HEK293 (cell line): ENCODE measurements around the gene NPR2.

ENCODE experiments used
- CTCF ChIA-PET: fragments of 350-600 bp; formaldehyde crosslinking; extraction: SDS; loops from one replicate; lab custom pipeline; 2021; ENCODE audit warnings: antibody characterized with exemption; lab: Yijun Ruan, JAX
- POLR2A ChIA-PET: fragments of 300-600 bp; formaldehyde crosslinking; extraction: SDS; loops from one replicate; lab custom pipeline; 2020; ENCODE audit warnings: antibody characterized with exemption, inconsistent platforms; lab: Yijun Ruan, JAX
- H3K27ac ChIP-seq: fragments of 200-500 bp; sonication (Bioruptor generic); 2 replicates; pipeline ENCODE4 v1.5.1; 2014; ENCODE audit warnings: low read depth, low read length, control low read depth, inconsistent platforms; ENCODE audit errors: extremely low read depth
- H3K36me3 ChIP-seq, 2 experiments: fragments of 200-500 bp in 1 of 2; sonication (Bioruptor generic) in 1 of 2; 1 replicate in 1 of 2; 2 replicates in 1 of 2; pipeline ENCODE4 v1.5.1; 2014 to 2017; ENCODE audit warnings: inconsistent platforms in 2 of 2, low read length in 2 of 2; ENCODE audit not compliant: control insufficient read depth in 2 of 2, insufficient read depth in 1 of 2
- H3K4me1 ChIP-seq: fragments of 200-500 bp; sonication (Bioruptor generic); 2 replicates; pipeline ENCODE4 v1.5.1; 2014; ENCODE audit warnings: mild to moderate bottlenecking, low read length, inconsistent platforms; ENCODE audit not compliant: control insufficient read depth, insufficient read depth
- H3K4me3 ChIP-seq: 2 replicates; pipeline ENCODE4 v1.5.1; 2011; ENCODE audit warnings: low read depth, mild to moderate bottlenecking, control low read depth, low read length, moderate library complexity
- H3K9me3 ChIP-seq: fragments of 200-500 bp; sonication (Bioruptor generic); 2 replicates; pipeline ENCODE4 v1.5.1; 2014; ENCODE audit warnings: low read depth, low read length, inconsistent platforms; ENCODE audit not compliant: control insufficient read depth, insufficient read depth
- GLI4 ChIP-seq: fragments of 450-650 bp; formaldehyde crosslinking; IDR thresholded peaks from 2 replicates; pipeline ENCODE4 v1.5.1; 2016; ENCODE audit warnings: missing biosample characterization, missing genetic modification characterization
- HOXC10 ChIP-seq: sonication (generic); formaldehyde crosslinking; IDR thresholded peaks from 2 replicates; pipeline ENCODE4 v1.8.1; 2023; ENCODE audit warnings: mild to moderate bottlenecking, missing genetic modification reagents
- MEIS1 ChIP-seq: sonication (generic); formaldehyde crosslinking; IDR thresholded peaks from 2 replicates; pipeline ENCODE4 v1.8.1; 2022; ENCODE audit warnings: missing genetic modification reagents, mild to moderate bottlenecking, borderline replicate concordance
- ZBTB17 ChIP-seq: fragments of 450-650 bp; formaldehyde crosslinking; IDR thresholded peaks from 2 replicates; pipeline ENCODE4 v1.5.1; 2016; ENCODE audit warnings: missing biosample characterization, missing genetic modification characterization
- ZEB2 ChIP-seq: fragments of 450-650 bp; formaldehyde crosslinking; IDR thresholded peaks from 2 replicates; pipeline ENCODE4 v1.5.1; 2016; ENCODE audit warnings: missing biosample characterization, missing genetic modification characterization
- ZFHX2 ChIP-seq: fragments of 450-650 bp; formaldehyde crosslinking; conservative IDR thresholded peaks from 2 replicates; pipeline ENCODE4 v1.5.1; 2016; ENCODE audit warnings: missing biosample characterization, missing genetic modification characterization
- ZNF112 ChIP-seq: fragments of 450-650 bp; formaldehyde crosslinking; IDR thresholded peaks from 2 replicates; pipeline ENCODE4 v1.5.0; 2017; ENCODE audit warnings: missing biosample characterization, missing genetic modification characterization
- ZNF184 ChIP-seq: fragments of 450-650 bp; IDR thresholded peaks from 2 replicates; pipeline ENCODE4 v1.5.1; 2018; ENCODE audit warnings: missing biosample characterization, mild to moderate bottlenecking, missing genetic modification characterization
- ZNF223 ChIP-seq: fragments of 450-650 bp; formaldehyde crosslinking; IDR thresholded peaks from 2 replicates; pipeline ENCODE4 v1.5.1; 2016; ENCODE audit warnings: missing biosample characterization, missing genetic modification characterization
- ZNF341 ChIP-seq: fragments of 450-650 bp; formaldehyde crosslinking; IDR thresholded peaks from 2 replicates; pipeline ENCODE4; 2016; ENCODE audit warnings: low read depth, missing biosample characterization, missing genetic modification characterization
- ZNF350 ChIP-seq: fragments of 450-650 bp; formaldehyde crosslinking; IDR thresholded peaks from 2 replicates; pipeline ENCODE4 v1.5.0; 2017; ENCODE audit warnings: missing biosample characterization, mild to moderate bottlenecking, missing genetic modification characterization
- ZNF394 ChIP-seq: fragments of 450-650 bp; formaldehyde crosslinking; IDR thresholded peaks from 2 replicates; pipeline ENCODE4 v1.5.1; 2016; ENCODE audit warnings: missing biosample characterization, missing genetic modification characterization, mild to moderate bottlenecking, moderate library complexity, borderline replicate concordance
- ZNF510 ChIP-seq: fragments of 450-650 bp; formaldehyde crosslinking; IDR thresholded peaks from 2 replicates; pipeline ENCODE4 v1.5.1; 2018; ENCODE audit warnings: mild to moderate bottlenecking, missing genetic modification characterization, missing biosample characterization; ENCODE audit not compliant: insufficient replicate concordance
- ZNF561 ChIP-seq: fragments of 450-650 bp; IDR thresholded peaks from 2 replicates; pipeline ENCODE4 v1.5.1; 2018; ENCODE audit warnings: missing biosample characterization, missing genetic modification characterization, borderline replicate concordance
- ZNF600 ChIP-seq: fragments of 450-650 bp; formaldehyde crosslinking; IDR thresholded peaks from 2 replicates; pipeline ENCODE4 v1.5.1; 2016; ENCODE audit warnings: missing biosample characterization, missing genetic modification characterization
- ZNF626 ChIP-seq: fragments of 450-650 bp; sonication (Bioruptor Pico); formaldehyde crosslinking; IDR thresholded peaks from 2 replicates; pipeline ENCODE4 v1.5.1; 2018; ENCODE audit warnings: missing biosample characterization, missing genetic modification characterization, inconsistent platforms
- ZNF785 ChIP-seq: fragments of 450-650 bp; formaldehyde crosslinking; IDR thresholded peaks from 2 replicates; pipeline ENCODE4 v1.5.1; 2016; ENCODE audit warnings: missing biosample characterization, missing genetic modification characterization
- ZSCAN23 ChIP-seq: fragments of 450-650 bp; formaldehyde crosslinking; IDR thresholded peaks from 2 replicates; pipeline ENCODE4 v1.5.1; 2016; ENCODE audit warnings: missing biosample characterization, missing genetic modification characterization
- TF ChIP-seq, protein P1 (sequence below): fragments of 450-650 bp; formaldehyde crosslinking; IDR thresholded peaks from 2 replicates; pipeline ENCODE4 v1.5.1; 2017; ENCODE audit warnings: missing biosample characterization, missing genetic modification characterization
- TF ChIP-seq, protein P2 (sequence below): fragments of 450-650 bp; formaldehyde crosslinking; conservative IDR thresholded peaks from 2 replicates; pipeline ENCODE4 v1.5.1; 2016; ENCODE audit warnings: low read depth, missing biosample characterization, missing genetic modification characterization
- TF ChIP-seq, protein P3 (sequence below): fragments of 450-650 bp; formaldehyde crosslinking; IDR thresholded peaks from 2 replicates; pipeline ENCODE4 v1.5.1; 2016; ENCODE audit warnings: missing biosample characterization, missing genetic modification characterization
- TF ChIP-seq, protein P4 (sequence below): fragments of 450-650 bp; formaldehyde crosslinking; IDR thresholded peaks from 2 replicates; pipeline ENCODE4 v1.5.1; 2017; ENCODE audit warnings: missing biosample characterization, missing genetic modification characterization
- TF ChIP-seq, protein P5 (sequence below): fragments of 450-650 bp; formaldehyde crosslinking; IDR thresholded peaks from 2 replicates; pipeline ENCODE4 v1.5.1; 2016; ENCODE audit warnings: missing biosample characterization, missing genetic modification characterization

The NPR2 gene

DNA sequence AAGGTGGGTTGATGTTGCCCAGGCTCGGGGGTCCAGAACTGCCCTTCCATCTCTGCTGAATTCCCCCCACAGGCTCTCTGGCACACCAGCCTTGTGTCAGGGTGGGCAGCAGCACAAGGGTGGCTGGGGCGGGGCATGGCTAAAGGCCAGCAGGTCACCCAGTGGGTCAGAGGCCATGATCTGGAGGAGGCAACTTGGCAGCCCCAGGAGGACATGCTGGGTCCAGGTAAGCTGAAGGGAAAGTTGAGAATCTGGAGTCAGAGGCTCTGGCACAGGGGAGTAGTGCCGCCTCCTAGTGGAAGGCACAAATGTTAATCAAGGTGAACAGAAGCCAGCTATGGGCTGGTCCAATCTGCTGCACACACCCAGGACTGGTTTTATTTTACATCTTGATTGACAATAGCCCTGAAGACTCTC is 43.8 kb downstream of the NPR2 start:
- Histone ChIP-seq H3K4me1 (no peaks in the 10 kb centered on the region; the same call in 1 of the 2 replicates), H3K4me3 (no peak overlapping the region), H3K9me3 (no peaks in the 10 kb centered on the region), H3K36me3 (peaks cover 0 to 13% of the 10 kb centered on the region in 2 experiments; a peak in 1 of 3 replicates), H3K27ac (no peak overlapping the region)
- TF ChIP-seq ZNF112 (tag by site-specific recombination) (no peak), ZNF561 (tag by site-specific recombination) (no peak), ZNF223 (tag by site-specific recombination) (no peak), ZEB2 (no peak), ZNF785 (no peak), ZNF626 (no peak)
- TF ChIP-seq, protein P1, sequence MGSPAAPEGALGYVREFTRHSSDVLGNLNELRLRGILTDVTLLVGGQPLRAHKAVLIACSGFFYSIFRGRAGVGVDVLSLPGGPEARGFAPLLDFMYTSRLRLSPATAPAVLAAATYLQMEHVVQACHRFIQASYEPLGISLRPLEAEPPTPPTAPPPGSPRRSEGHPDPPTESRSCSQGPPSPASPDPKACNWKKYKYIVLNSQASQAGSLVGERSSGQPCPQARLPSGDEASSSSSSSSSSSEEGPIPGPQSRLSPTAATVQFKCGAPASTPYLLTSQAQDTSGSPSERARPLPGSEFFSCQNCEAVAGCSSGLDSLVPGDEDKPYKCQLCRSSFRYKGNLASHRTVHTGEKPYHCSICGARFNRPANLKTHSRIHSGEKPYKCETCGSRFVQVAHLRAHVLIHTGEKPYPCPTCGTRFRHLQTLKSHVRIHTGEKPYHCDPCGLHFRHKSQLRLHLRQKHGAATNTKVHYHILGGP, result no peak
- POLR2A ChIA-PET, result no interaction called here
- CTCF ChIA-PET, result interaction anchor here (0.7 to 3.9 kb wide), 14 partner anchors 9 to 137 kb away, joined by 3 to 28 read pairs (median 4); partner anchors contain the start of gene HRCT1

DNA sequence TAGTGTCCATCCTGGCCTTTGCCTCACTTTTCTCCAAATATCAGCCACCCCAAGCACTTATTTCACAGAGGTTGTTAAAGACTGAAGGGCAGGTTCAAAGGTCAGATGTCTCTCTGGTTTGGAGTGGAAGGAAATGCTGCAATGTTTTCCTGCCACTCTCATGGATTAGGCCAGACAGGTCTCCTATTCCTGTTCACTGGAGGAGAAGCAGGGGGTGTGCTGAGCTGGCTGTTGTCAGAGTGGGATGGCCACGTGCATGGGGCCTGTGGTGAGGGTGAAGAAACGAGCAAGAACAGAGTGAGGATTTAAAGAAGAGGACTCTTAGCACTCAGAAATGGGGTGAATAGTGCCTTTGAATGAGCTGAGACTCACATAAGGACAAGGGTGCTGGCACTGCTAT is 44.4 kb downstream of the NPR2 start:
- Histone ChIP-seq H3K4me3 (no peak overlapping the region), H3K36me3 (peaks cover 0 to 13% of the 10 kb centered on the region in 2 experiments; a peak in 1 of 3 replicates), H3K27ac (no peak overlapping the region), H3K4me1 (no peaks in the 10 kb centered on the region; the same call in 1 of the 2 replicates), H3K9me3 (no peaks in the 10 kb centered on the region)
- ChIA-PET CTCF (interaction anchor here (0.7 to 3.9 kb wide), 15 partner anchors 8 to 137 kb away, joined by 3 to 28 read pairs (median 4); partner anchors contain the start of gene HRCT1), POLR2A (no interaction called here)
- TF ChIP-seq ZFHX2 (tag by site-specific recombination) (no peak), ZNF510 (tag by site-specific recombination) (no peak), ZNF626 (no peak), HOXC10 (no peak), GLI4 (tag by site-specific recombination) (no peak), ZNF394 (no peak), ZNF600 (tag by site-specific recombination) (no peak), ZNF341 (tag by site-specific recombination) (no peak), ZSCAN23 (tag by site-specific recombination) (no peak), ZNF184 (tag by site-specific recombination) (no peak), ZNF350 (tag by site-specific recombination) (no peak), ZBTB17 (tag by site-specific recombination) (no peak), MEIS1 (CRISPR knock-in tag) (no peak)
- TF ChIP-seq, protein P2, sequence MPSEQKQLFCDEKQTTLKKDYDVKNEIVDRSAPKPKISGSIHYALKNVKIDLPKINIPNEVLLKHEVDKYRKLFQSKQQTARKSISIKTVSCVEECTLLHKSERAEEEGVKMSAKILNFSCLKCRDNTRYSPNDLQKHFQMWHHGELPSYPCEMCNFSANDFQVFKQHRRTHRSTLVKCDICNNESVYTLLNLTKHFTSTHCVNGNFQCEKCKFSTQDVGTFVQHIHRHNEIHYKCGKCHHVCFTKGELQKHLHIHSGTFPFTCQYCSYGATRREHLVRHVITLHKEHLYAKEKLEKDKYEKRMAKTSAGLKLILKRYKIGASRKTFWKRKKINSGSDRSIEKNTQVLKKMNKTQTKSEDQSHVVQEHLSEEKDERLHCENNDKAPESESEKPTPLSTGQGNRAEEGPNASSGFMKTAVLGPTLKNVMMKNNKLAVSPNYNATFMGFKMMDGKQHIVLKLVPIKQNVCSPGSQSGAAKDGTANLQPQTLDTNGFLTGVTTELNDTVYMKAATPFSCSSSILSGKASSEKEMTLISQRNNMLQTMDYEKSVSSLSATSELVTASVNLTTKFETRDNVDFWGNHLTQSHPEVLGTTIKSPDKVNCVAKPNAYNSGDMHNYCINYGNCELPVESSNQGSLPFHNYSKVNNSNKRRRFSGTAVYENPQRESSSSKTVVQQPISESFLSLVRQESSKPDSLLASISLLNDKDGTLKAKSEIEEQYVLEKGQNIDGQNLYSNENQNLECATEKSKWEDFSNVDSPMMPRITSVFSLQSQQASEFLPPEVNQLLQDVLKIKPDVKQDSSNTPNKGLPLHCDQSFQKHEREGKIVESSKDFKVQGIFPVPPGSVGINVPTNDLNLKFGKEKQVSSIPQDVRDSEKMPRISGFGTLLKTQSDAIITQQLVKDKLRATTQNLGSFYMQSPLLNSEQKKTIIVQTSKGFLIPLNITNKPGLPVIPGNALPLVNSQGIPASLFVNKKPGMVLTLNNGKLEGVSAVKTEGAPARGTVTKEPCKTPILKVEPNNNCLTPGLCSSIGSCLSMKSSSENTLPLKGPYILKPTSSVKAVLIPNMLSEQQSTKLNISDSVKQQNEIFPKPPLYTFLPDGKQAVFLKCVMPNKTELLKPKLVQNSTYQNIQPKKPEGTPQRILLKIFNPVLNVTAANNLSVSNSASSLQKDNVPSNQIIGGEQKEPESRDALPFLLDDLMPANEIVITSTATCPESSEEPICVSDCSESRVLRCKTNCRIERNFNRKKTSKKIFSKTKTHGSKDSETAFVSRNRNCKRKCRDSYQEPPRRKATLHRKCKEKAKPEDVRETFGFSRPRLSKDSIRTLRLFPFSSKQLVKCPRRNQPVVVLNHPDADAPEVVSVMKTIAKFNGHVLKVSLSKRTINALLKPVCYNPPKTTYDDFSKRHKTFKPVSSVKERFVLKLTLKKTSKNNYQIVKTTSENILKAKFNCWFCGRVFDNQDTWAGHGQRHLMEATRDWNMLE (tag by site-specific recombination), result no peak
- TF ChIP-seq, protein P3, sequence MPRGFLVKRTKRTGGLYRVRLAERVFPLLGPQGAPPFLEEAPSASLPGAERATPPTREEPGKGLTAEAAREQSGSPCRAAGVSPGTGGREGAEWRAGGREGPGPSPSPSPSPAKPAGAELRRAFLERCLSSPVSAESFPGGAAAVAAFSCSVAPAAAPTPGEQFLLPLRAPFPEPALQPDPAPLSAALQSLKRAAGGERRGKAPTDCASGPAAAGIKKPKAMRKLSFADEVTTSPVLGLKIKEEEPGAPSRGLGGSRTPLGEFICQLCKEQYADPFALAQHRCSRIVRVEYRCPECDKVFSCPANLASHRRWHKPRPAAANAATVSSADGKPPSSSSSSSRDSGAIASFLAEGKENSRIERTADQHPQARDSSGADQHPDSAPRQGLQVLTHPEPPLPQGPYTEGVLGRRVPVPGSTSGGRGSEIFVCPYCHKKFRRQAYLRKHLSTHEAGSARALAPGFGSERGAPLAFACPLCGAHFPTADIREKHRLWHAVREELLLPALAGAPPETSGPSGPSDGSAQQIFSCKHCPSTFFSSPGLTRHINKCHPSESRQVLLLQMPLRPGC (tag by site-specific recombination), result no peak
- TF ChIP-seq, protein P4, sequence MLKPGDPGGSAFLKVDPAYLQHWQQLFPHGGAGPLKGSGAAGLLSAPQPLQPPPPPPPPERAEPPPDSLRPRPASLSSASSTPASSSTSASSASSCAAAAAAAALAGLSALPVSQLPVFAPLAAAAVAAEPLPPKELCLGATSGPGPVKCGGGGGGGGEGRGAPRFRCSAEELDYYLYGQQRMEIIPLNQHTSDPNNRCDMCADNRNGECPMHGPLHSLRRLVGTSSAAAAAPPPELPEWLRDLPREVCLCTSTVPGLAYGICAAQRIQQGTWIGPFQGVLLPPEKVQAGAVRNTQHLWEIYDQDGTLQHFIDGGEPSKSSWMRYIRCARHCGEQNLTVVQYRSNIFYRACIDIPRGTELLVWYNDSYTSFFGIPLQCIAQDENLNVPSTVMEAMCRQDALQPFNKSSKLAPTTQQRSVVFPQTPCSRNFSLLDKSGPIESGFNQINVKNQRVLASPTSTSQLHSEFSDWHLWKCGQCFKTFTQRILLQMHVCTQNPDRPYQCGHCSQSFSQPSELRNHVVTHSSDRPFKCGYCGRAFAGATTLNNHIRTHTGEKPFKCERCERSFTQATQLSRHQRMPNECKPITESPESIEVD (tag by site-specific recombination), result no peak
- TF ChIP-seq, protein P5, sequence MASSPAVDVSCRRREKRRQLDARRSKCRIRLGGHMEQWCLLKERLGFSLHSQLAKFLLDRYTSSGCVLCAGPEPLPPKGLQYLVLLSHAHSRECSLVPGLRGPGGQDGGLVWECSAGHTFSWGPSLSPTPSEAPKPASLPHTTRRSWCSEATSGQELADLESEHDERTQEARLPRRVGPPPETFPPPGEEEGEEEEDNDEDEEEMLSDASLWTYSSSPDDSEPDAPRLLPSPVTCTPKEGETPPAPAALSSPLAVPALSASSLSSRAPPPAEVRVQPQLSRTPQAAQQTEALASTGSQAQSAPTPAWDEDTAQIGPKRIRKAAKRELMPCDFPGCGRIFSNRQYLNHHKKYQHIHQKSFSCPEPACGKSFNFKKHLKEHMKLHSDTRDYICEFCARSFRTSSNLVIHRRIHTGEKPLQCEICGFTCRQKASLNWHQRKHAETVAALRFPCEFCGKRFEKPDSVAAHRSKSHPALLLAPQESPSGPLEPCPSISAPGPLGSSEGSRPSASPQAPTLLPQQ (tag by site-specific recombination), result no peak
